ENCODE results near the gene AKAP13. TPM values are rescaled to one million over a fixed set of nuclear protein-coding genes. Genes with fewer than 3 reads are reported as not detected.
A peak's percentile ranks its signal among the peaks of the same experiment; 100 is the strongest.

AKAP13 gene
- total and polyA plus RNA-seq, 2 of the 13 experiments (the other 11 are each of a cell fraction or from before 2014, with no cell fraction given): 6.7 to 27.1 TPM

- Histone ChIP-seq H3K36me3 (replicated peaks in 1 of 2; ENCODE audit: control insufficient read depth in 1 of 2, insufficient read depth in 2 of 2, low read length in 2 of 2) (peaks cover 2 to 13% of the 10 kb centered on the region in 2 experiments; a peak in 2 of 5 replicates), H3K4me1 (ENCODE audit: insufficient read depth, low read length) (peaks cover 15% of the 10 kb centered on the region), H3K79me2 (ENCODE audit: insufficient read depth, low read length) (no peaks in the 10 kb centered on the region), H3K4me3 (replicated peaks in 1 of 3; ENCODE audit: insufficient read depth in 1 of 3, low read depth in 2 of 3, low read length in 3 of 3) (no peak overlapping the region), H3K9me3 (ENCODE audit: low read length) (no peaks in the 10 kb centered on the region), H3K4me2 (ENCODE audit: low read depth, low read length) (0 out of 2 replicates have a peak overlapping the region, but pooled peaks have one; percentile 8), H3K27ac (ENCODE audit: extremely low read length, insufficient read depth, low read length) (no peak overlapping the region), H2AFZ (ENCODE audit: low read length) (no peak overlapping the region), H4K20me1 (ENCODE audit: insufficient read depth, low read length) (no peaks in the 10 kb centered on the region), H3K9ac (ENCODE audit: insufficient read depth, low read depth, low read length) (no peak overlapping the region), H3K27me3 (ENCODE audit: control insufficient read depth in 1 of 2, insufficient read depth in 2 of 2, low read length in 2 of 2) (no peaks in the 10 kb centered on the region)
- in situ Hi-C loops (cut with HindIII; ENCODE audit: extremely low pct_ligation_motif_present, low pct_unique_long_range_greater_than_20kb) (no loop called here), intact Hi-C loops (cut with micrococcal nuclease; ENCODE audit: unreplicated experiment) (no loop called here)
- CTCF ChIA-PET (ENCODE audit: low intra/inter-chr PET ratio, low total read pairs): no interaction called here
- DNase-seq (ENCODE audit: low spot score) (peak; percentile 74), ATAC-seq (peak; percentile 75), FAIRE-seq (peak; percentile 60)
- no TSS peak for BruUV-seq (replicated peaks)
- POLR2A ChIA-PET: no interaction called here
- 17% methylated on average over 5 of the region's 5 CpGs for WGBS (ENCODE audit: low lambda C conversion rate)
- TF ChIP-seq HOXA9 (CRISPR knock-in tag; IDR thresholded peaks at IDR 0.05; ENCODE audit: borderline replicate concordance): no peak
- no peak for TF ChIP-seq GMEB1 (CRISPR knock-in tag; IDR thresholded peaks at IDR 0.05; ENCODE audit: borderline replicate concordance)
- TF ChIP-seq ARID4A (CRISPR knock-in tag; IDR thresholded peaks at IDR 0.05; ENCODE audit: borderline replicate concordance): no peak
- TF ChIP-seq NR2F1 (CRISPR knock-in tag; IDR thresholded peaks at IDR 0.05): peak; percentile 77 to 87
- TF ChIP-seq FOXP1 (IDR thresholded peaks at IDR 0.05): no peak
- 0 out of 2 replicates have a peak, but pooled peaks have one; percentile 16 for TF ChIP-seq FOXP1 (CRISPR knock-in tag; IDR thresholded peaks at IDR 0.05)
- TF ChIP-seq RARA (CRISPR knock-in tag; IDR thresholded peaks at IDR 0.05): peak; percentile 75
- TF ChIP-seq E2F5 (CRISPR knock-in tag; conservative IDR thresholded peaks at IDR 0.05): no peak
- peak; percentile 94 for TF ChIP-seq ZBTB21 (CRISPR knock-in tag; IDR thresholded peaks at IDR 0.05)
- no peak for TF ChIP-seq ZNF556 (CRISPR knock-in tag; IDR thresholded peaks at IDR 0.05; ENCODE audit: borderline replicate concordance)
- no peak for TF ChIP-seq TEAD3 (CRISPR knock-in tag; optimal IDR thresholded peaks at IDR 0.05; ENCODE audit: borderline replicate concordance)
- 0 out of 2 replicates have a peak, but pooled peaks have one; percentile 22 for TF ChIP-seq JUND (CRISPR knock-in tag; IDR thresholded peaks at IDR 0.05)
- no peak for TF ChIP-seq ZNF512B (CRISPR knock-in tag; IDR thresholded peaks at IDR 0.05; ENCODE audit: borderline replicate concordance)
- no peak for TF ChIP-seq FOXA3 (CRISPR knock-in tag; IDR thresholded peaks at IDR 0.05)
- TF ChIP-seq GABPA (IDR thresholded peaks at IDR 0.05; ENCODE audit: low read depth, low read length): no peak
- TF ChIP-seq GABPA (CRISPR knock-in tag; IDR thresholded peaks at IDR 0.05; ENCODE audit: low read depth): peak; percentile 85
- TF ChIP-seq MBNL3 (CRISPR knock-in tag; conservative IDR thresholded peaks at IDR 0.05): no peak
Observed at GRCh38 chr15:85649372-85649771, 269.0 kb downstream of the AKAP13 start.
